Nephron (organoid): ENCODE measurements around the gene MTA2.
"Not testable (repeated sequence)": the region's sequence is repeated elsewhere in the genome, so short reads cannot be mapped to it uniquely, and the experiment has no call there.

Experiments used
- H3K27ac Mint-ChIP-seq, 3 experiments: 2 replicates each; pipeline ENCODE4 v1.8.0; 2020; ENCODE audit warnings: mixed read lengths in 3 of 3, mild to moderate bottlenecking in 2 of 3, moderate library complexity in 1 of 3
- H3K27me3 Mint-ChIP-seq: 2 replicates; pipeline ENCODE4 v1.8.0; 2021; ENCODE audit warnings: low read depth, mild to moderate bottlenecking, moderate library complexity, mixed read lengths
- H3K36me3 Mint-ChIP-seq: 2 replicates; pipeline ENCODE4 v1.8.0; 2020; ENCODE audit warnings: low read depth, mixed read lengths
- H3K4me1 Mint-ChIP-seq: 2 replicates; pipeline ENCODE4 v1.8.0; 2020; ENCODE audit warnings: mixed read lengths
- H3K4me3 Mint-ChIP-seq, 3 experiments: 2 replicates each; pipeline ENCODE4 v1.8.0; 2020; ENCODE audit warnings: mild to moderate bottlenecking in 3 of 3, mixed read lengths in 3 of 3, moderate library complexity in 2 of 3
- H3K9me3 Mint-ChIP-seq: 2 replicates; pipeline ENCODE4 v1.8.0; 2020; ENCODE audit warnings: mixed read lengths
- CTCF ChIP-seq, 3 experiments: fragments of 200-600 bp; sonication (generic); IDR thresholded peaks; one replicate each; pipeline ENCODE4 v1.5.0; 2021; ENCODE audit warnings: antibody characterized with exemption in 3 of 3; ENCODE audit not compliant: unreplicated experiment in 3 of 3

Gene MTA2

GRCh38 chr11:62627713-62628112, 26.0 kb upstream of the MTA2 start:
- H3K27me3 Mint-ChIP-seq = no peaks in the 10 kb centered on the region
- no peaks in the 10 kb centered on the region for H3K9me3 Mint-ChIP-seq
- no peak overlapping the region for H3K4me3 Mint-ChIP-seq
- TF ChIP-seq CTCF (IDR thresholded peaks at IDR 0.05; ENCODE audit: unreplicated experiment in 3 of 3) = no peak
- H3K27ac Mint-ChIP-seq = peak overlapping the region in 1 of 3 experiments; percentile 6
- peaks cover 70% of the 10 kb centered on the region for H3K36me3 Mint-ChIP-seq
- H3K4me1 Mint-ChIP-seq = no peaks in the 10 kb centered on the region

- Mint-ChIP-seq H3K27me3 (no peaks in the 10 kb centered on the region), H3K9me3 (no peaks in the 10 kb centered on the region), H3K4me1 (peaks cover 21% of the 10 kb centered on the region), H3K36me3 (peaks cover 31% of the 10 kb centered on the region), H3K27ac (peak overlapping the region; percentile 94 to 96 (median 95)), H3K4me3 (peak overlapping the region; percentile 79 to 91 (median 80))
- no peak for TF ChIP-seq CTCF (IDR thresholded peaks at IDR 0.05; ENCODE audit: unreplicated experiment in 3 of 3)
Observed at GRCh38 chr11:62622476-62623089, 20.9 kb upstream of the MTA2 start.

GRCh38 chr11:62621567-62622470, 20.2 kb upstream of the MTA2 start, which contains the start of gene B3GAT3:
B3GAT3 (minus strand) TSS chr11:62621986; CDS start chr11:62621947, 39 bp downstream.
- Mint-ChIP-seq H3K4me1 (peaks cover 21% of the 10 kb centered on the region), H3K9me3 (no peaks in the 10 kb centered on the region), H3K27ac (peak within 1 kb of the TSS; percentile 94 to 96 (median 96)), H3K27me3 (no peaks in the 10 kb centered on the region), H3K36me3 (peaks cover 25% of the 10 kb centered on the region), H3K4me3 (peak within 1 kb of the TSS; percentile 91 to 98 (median 96))
- TF ChIP-seq CTCF (IDR thresholded peaks at IDR 0.05; ENCODE audit: unreplicated experiment in 3 of 3) = no peak

- Mint-ChIP-seq H3K4me1 (peaks cover 21% of the 10 kb centered on the region), H3K36me3 (peaks cover 19% of the 10 kb centered on the region), H3K27ac (peak overlapping the region; percentile 94 to 96 (median 95)), H3K4me3 (peak overlapping the region; percentile 91 to 98 (median 96)), H3K27me3 (no peaks in the 10 kb centered on the region), H3K9me3 (no peaks in the 10 kb centered on the region)
- no peak for TF ChIP-seq CTCF (IDR thresholded peaks at IDR 0.05; ENCODE audit: unreplicated experiment in 3 of 3)
Observed at GRCh38 chr11:62621027-62621566, 19.4 kb upstream of the MTA2 start.

- H3K36me3 Mint-ChIP-seq = peaks cover 11% of the 10 kb centered on the region
- not testable (repeated sequence) for H3K27me3 Mint-ChIP-seq
Observed at GRCh38 chr11:62616957-62617356, 15.3 kb upstream of the MTA2 start.

GRCh38 chr11:62615521-62615920, 13.9 kb upstream of the MTA2 start:
- H3K36me3 Mint-ChIP-seq = peaks cover 11% of the 10 kb centered on the region
- H3K27ac Mint-ChIP-seq = no peak overlapping the region
- no peaks in the 10 kb centered on the region for H3K9me3 Mint-ChIP-seq
- peaks cover 22% of the 10 kb centered on the region for H3K4me1 Mint-ChIP-seq
- peaks cover under 1% of the 10 kb centered on the region for H3K27me3 Mint-ChIP-seq
- TF ChIP-seq CTCF (IDR thresholded peaks at IDR 0.05; ENCODE audit: unreplicated experiment in 3 of 3) = no peak
- H3K4me3 Mint-ChIP-seq = no peak overlapping the region

More at GRCh38 chr11:62616957-62617356, 15.3 kb upstream of the MTA2 start:
- H3K4me3 Mint-ChIP-seq, H3K27ac Mint-ChIP-seq, H3K9me3 Mint-ChIP-seq: not testable (repeated sequence)
- peaks cover 24% of the 10 kb centered on the region for H3K4me1 Mint-ChIP-seq
